RCC 7860 (cell line): ENCODE data around the gene SLC12A3.

ENCODE experiments used
- DNase-seq: peaks from one replicate; pipeline ENCODE4 v3.0.0-alpha.2; 2015; ENCODE audit warnings: low spot score
- FAIRE-seq: peaks from 2 replicates; lab custom pipeline; 2012; peaks lifted over from hg19 to GRCh38; lab: Jason Lieb, UNC

The SLC12A3 gene

DNA sequence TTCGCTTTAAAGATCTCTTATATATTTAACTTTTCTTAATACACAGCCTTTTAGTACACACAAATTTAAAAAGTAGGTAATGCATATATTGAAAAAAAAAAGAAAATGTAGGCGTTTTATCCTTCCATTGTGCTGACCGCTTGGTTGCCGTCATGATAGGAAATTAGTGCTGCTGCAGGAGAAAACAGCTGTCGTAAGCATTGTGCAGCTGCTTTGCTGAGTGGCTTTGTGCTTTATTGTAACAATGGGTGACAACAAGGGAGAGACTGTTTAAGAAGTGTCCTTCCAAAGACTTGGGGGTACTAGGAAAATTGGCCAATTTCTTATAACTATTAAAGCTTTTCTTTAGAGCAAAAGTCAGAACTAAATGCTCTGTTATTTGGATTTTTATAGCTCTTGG is 71.9 kb downstream of the SLC12A3 start:
- DNase-seq, result no peak

DNA sequence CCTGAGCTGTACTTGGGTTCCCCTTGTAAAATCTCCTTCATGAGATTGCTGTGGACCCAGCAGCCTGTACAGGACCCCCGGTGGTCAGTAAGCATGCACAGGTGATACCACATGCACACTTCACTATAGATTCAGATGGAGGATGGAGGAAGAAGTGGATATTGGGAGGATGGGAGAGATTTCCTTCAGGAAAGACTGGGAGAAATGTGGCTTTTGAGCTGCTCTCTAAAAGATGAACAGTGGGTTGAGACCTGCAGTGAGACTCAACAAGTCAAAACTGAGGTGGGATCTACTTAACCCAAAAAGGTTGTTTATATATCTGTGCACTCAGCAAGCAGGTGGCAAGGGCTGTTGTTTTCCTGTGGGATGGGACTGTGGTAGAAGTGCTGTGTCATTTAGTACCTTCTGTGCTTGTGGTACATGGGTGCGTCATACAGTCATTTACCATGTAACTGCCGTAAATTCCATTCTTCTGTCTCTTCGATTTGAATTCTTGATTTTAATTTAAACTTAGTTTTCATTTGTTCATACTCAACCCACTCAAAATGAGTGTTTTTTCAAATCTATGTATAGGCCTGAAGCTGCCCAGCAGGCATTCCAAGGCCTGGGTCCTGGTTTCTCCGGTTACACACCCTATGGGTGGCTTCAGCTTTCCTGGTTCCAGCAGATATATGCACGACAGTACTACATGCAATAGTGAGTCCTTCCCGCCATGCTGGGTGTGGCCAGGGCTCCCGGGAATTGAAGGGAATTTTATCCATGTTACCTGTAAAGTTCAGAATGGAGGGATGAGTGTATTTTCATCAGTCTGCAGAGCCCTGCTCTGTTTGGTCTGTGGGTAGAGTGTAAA is 73.9 kb downstream of the SLC12A3 start:
- FAIRE-seq, result no peak
- DNase-seq, result no peak

More for the DNA sequence above, 71.9 kb downstream of the SLC12A3 start:
- FAIRE-seq, result no peak

DNA sequence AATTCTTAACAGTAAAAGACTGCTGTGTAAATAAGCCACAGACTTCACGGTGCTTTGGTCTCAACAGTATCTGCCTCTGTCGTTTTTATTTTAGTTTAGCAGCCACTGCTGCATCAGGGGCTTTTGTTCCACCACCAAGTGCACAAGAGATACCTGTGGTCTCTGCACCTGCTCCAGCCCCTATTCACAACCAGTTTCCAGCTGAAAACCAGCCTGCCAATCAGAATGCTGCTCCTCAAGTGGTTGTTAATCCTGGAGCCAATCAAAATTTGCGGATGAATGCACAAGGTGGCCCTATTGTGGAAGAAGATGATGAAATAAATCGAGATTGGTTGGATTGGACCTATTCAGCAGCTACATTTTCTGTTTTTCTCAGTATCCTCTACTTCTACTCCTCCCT is 74.8 kb downstream of the SLC12A3 start:
- FAIRE-seq (no peak), DNase-seq (no peak)

DNA sequence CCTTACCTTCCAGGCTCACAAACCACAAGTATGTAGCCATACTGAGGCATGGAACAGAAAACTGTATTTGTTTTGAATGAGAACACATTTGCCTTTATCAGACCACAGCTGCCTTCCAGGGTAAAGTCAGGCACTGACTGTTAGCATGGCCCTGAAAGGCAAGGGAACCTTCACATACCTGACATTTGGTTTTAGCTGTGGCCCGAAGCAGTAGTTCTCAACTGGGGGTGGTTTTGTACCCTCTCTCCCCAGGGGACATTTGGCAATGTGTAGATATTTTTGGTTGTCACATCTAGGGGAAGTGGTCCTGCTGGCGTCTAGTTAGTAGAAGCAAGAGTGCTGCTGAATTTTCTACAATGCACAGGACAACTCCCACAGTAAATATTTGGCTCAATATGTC is 76.1 kb downstream of the SLC12A3 start:
- no peak for FAIRE-seq
- no peak for DNase-seq

DNA sequence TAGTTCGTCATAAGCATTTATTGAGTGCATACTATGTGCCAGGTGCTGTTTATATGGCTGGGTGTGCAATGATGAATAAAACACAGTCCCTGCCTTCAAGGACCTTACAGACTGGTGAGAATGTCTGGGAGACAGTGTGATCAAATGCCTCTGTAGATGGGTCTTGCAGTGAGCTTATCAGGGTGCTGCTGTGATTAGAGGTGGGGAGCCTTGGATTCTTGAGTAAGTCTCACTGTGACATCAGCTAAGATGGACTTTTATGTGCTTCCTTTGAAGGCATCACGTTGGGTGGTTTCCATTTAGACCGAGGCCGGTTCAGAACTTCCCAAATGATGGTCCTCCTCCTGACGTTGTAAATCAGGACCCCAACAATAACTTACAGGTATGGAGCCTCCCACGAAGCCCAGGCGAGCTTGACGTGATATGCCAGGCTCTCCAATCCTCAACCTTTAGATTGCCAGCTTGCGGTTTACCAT is 76.9 kb downstream of the SLC12A3 start:
- DNase-seq (no peak), FAIRE-seq (no peak)

DNA sequence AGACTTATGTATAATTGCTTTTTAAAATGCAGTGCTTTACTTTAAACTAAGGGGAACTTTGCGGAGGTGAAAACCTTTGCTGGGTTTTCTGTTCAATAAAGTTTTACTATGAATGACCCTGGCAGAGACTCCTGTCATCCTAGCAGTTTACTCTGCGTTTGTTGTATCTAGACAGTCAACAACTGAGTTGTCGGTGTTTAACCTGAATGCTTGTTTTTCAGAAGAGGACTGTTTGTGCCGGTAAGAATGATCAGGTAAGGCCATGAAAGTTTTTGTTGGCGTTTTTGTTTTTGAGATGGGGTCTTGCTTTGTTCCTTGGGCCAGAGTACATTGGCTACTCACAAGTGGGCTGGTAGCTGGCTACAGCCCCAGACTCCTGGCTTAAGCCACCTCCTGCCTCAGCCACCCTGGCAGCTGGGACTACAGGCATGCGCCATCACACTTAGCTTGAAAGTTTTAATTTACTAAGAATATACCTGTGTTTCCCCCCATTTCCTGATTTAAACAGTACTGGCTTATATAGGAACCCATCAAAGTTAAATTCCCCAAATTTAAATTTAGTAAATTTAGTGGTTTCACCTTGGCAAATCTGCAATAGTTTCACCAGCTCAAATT is 78.9 kb downstream of the SLC12A3 start:
- FAIRE-seq (no peak), DNase-seq (no peak)

DNA sequence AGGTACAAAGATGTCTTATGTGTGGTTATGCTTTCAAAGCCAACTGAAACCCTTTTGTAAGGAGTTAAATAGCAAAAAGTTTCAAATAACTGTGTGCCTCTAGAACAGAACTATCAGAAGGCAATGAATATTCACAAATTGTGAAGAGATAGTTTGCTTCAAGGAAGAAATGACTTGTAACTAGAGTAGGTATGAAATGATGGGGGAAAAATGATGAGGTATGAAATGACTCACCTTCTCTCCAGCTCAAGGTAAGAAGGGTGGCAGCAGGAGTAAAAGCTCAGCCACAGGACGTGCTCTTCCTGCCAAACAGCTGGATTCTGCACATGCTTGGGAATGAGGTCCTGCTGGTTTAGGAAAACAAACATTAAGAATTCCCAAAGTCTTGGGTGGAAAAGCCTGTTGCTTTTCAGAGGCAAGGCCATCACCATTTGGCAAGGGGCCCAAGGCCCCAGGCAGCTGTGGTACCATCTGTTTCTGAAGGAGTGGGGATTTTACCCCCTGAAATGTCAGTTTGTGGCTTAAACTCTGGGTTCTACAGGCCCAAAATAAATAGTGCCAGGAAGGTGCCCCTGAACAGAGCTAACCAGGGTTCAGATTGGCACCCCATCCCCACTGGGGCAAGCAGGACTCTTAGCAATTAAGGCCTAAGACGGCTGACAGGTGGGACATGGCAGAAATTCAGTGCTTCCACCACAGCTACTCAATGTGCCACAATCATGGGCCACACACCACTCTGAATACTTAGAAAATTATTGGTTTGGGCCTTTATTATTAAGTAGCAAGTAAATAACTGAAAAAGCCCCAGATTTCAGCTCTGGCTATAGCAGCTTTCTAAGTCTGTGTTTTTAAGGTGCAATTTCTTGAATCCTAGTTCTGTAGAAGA is 80.2 kb downstream of the SLC12A3 start:
- DNase-seq, result no peak
- FAIRE-seq, result no peak

DNA sequence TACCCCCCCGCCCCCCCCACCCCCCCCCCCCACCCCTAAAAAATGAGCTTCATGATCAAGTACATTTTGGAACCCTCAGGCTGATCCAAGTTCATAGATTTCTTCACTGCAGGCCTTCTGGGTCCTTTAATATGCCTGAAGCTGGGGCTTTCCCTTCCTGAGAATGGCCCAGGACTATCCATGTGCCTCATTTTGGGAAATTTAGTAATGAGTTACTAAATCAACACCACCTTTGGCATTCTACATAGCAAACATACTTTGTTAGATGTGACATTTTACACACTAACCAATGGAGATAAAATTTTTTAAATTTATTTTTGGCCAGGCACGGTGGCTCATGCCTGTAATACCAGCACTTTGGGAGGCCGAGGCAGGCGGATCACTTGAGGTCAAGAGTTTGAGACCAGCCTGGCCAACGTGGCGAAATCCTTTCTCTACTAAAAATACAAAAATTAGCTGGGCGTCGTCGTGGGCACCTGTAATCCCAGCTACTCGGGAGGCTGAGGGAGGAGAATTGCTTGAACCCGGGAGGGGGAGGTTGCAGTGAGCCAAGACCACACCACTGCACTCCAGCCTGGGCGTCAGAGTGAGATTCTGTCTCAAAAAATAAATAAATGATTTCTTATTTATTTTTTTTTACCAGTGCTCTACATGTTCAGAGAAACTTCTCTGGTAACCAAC is 81.0 kb downstream of the SLC12A3 start:
- no peak for DNase-seq
- no peak for FAIRE-seq

DNA sequence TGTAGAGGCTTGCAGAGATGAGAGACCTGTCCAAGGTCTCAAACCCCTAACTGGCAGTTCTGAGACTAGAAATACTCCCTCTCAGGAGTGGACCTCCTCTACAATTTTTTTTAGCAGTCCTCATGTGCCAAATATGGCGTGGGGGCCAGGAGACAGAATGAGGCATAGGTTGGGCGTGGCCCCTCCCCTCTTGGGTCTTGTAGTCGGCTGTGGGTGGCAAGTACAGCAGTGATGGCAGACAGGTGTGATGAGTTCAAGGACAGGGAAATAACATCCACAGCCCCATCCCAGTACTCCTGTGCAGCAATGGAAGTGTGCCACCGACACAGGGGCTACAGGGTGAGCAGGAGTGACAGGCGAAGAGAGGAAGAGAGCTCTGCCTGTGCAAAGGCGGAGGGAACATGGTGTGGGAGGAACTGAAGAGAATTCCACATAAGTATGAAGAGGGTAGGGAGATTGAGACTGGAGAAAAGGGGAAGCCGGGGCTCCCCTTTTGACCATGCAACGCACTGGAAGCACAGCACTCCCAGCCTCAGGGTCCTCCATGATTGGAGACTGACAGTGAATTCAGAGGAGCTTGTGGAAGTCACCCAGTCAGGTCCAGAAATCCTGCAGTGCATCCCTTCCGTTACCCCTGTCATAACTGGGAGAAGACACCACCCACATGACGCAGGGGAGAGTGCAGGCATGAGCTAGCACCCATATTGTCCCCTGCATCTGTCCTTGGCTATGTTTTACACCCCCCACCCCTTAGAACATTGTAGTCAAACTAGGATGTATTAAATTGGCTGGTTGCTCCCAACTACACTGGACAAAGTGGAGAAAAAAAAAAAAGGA is 82.0 kb downstream of the SLC12A3 start:
- FAIRE-seq (no peak), DNase-seq (no peak)

DNA sequence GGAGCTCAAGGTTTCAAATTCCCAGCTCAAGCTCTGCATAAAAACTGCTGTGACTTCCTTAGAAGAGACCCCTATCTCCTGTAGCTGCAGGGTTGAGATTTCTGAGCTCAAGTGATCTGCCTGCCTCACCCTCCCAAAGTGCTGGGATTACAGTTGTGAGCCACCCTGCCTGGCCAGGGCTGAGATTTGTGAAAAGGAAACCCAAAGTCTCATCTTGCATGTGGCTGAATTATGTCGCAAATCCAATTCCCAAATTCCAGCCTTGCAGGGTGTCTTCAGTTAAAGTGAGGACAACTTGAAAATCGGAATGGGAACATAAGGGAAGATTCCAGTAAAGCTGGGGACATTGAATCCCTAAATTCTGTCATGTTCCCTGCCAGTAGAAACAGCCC is 82.6 kb downstream of the SLC12A3 start:
- FAIRE-seq (no peak), DNase-seq (no peak)

DNA sequence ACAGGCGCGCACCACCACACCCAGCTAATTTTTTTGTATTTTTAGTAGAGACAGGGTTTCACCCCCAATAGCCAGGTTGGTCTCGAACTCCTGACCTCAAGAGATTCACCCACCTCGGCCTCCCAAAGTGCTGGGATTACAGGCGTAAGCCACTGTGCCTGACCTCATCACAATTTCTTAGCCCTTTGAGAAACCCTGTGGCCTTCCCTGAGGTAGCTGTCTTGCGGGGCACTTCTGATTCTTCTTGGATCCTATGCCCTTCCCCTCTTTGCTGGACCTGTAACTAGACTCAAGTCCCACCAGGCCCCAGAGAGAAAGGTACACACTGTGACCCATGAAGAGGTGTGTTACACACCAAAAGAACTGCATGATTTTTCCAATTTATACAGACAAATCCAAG is 83.2 kb downstream of the SLC12A3 start:
- DNase-seq, result no peak
- FAIRE-seq, result no peak

DNA sequence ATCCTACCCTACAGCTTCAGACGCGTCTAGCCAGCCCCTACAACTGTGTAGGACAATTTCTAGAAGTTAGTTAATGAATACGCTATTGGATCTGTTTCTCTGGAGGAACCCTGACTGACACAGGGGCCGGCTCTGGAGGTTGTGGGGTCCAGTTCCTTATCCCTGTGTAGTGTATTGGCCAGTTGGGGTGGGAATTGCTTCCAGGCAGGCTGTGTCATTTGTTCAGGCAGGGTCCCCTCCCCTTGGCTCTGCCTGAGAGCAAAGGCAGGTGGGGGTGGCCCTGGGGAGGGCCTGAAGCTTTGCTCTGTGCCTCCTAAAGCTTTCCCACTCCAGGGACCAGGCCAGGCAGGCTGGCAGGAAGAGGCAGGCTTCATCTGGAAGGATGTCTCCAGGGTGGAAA is 85.0 kb downstream of the SLC12A3 start:
- no peak for DNase-seq
- no peak for FAIRE-seq

DNA sequence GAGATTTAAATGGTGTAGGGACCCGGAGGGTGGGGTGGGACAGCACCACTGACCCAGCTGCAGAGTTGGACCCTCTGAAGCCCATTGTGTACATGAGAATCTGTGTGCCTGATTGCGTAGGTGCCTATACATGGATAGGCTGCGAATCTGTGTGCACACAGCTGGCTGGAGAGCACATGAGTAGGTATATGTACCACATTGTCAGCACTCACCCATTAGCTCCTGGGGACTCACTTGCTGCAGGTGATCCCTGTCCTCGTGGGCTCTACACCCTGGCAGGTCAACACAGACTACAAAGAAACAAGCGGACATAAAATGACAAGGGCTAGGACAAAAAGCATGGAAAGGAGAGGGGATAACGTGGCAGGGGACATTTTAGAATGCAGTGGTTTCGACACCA is 85.4 kb downstream of the SLC12A3 start:
- no peak for FAIRE-seq

DNA sequence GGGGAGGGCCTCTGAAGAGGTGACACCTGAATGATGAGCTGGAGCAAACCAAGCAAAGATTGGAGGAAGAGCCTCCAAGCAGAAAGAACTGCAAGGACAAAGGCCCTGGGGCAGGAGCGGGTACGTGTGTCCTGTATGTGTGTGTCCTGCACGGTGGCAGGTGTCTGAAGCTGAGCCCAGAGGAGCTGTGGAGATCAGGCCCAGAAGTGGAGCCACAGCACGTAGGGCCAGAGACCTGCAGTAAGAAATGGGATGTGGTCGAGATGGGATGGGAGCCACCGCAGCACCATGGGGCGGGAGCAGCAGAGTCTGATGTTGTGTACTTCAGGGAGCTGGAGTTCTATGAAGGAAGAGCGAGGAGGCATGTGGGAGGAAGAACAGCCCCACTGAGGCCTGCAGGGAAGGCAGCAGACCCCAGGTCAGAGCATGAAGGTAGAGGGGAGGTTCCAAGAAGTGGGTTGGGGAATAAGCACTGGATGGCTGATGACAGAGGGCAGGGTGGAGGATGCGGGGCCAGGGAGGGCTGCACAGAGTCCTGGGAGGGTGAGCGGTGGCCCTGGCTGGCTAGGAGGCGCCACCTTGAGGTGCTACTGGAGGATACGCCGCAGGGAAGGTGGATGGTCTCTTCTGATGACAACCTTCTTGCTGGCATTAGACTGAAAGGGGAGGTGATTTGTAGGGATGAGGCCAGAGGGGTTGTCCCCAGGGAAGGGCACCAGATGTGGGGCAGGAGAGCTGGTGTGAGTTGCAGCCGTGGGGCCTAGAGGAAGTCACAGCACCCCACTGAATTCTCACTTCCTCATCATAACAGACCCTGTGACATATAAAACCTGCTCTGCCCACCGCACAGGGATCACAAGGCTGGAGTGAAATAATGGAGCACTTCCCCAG is 86.1 kb downstream of the SLC12A3 start:
- DNase-seq (no peak), FAIRE-seq (no peak)

More for the DNA sequence above, 85.4 kb downstream of the SLC12A3 start:
- no peak for DNase-seq

DNA sequence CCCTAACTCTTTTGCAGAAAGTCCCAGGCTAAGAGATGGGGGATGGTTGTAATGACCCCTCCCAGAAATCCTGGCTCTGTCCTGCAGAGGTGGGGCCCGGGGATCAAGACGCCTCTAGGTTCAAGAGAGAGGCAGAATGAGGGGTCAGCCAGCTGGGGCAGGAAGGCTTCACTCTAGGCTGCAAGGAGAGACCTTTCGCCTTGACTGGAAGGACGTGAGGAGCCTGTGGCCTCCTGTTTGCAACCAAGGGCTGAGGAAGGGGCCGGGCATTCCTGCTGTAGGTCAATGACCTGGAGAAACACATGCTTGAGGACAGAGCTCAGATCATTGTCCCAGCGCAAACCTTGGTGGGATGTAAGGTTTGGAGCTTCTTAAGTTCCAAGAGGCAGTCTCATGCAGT is 88.0 kb downstream of the SLC12A3 start:
- no peak for DNase-seq
- no peak for FAIRE-seq

DNA sequence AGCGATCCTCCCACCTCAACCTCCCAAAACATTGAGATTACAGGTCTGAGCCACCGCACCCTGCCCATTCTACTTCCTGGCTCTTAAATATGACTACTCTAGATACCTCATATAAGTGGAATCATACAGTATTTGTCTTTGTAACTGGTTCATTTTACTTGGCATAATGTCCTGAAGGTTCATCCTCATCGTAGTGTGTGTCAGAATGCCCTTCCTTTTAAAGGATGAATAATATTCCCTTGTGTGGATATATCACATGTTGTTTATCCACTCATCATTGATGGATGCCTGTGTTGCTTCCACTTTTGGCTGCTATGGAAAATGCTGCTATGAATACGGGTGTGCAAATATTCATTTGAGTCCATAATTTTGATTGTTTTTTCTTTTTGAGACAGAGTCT is 91.1 kb downstream of the SLC12A3 start:
- no peak for DNase-seq
- no peak for FAIRE-seq

DNA sequence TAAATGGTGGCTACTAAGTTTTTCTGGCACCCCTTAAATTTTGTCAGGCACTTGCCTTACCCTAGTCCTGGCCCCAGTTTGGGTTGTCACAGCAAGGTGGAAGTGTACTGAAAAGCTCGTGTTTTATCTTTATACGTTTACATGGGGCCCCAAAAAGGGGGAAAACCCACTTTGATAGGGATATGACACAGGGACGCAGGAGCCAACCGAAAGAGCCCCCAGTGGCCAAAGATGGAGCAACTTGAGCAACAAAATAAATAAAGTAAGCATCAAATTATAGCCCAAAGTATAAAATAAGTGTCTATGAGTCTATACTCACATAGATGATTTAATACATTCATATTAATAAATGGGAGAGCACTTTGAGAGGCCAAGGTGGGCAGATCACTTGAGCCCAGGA is 91.7 kb downstream of the SLC12A3 start:
- FAIRE-seq (no peak), DNase-seq (no peak)

DNA sequence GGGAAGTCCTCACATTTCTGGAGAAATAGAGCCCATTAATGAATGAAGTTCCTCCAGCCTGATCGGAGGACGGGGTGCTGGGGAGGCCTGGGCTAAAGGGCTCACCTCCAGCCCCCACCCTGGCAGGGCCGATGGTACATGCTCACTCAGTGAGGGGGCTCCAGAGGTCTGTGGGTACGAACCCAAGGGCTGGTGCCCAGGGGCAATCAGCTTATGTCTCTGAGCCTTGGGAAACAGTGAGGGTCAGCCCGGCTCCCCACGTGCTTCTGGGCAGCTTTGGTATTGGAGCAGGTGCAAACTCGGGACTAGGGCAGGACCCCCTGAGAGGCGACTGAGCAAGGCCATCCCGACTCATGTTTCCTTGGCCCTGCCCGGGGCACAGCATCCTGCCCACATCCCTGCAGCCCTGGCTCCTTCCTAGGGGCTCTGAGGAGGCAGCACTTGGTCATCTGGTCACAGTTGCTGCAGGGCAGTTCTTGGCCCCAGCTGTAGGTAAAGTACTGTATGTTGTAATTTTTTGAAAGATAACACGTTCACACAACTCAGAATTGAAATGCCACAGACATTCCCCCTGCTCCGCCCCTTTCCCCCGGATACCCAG is 95.8 kb downstream of the SLC12A3 start:
- no peak for FAIRE-seq
- no peak for DNase-seq

DNA sequence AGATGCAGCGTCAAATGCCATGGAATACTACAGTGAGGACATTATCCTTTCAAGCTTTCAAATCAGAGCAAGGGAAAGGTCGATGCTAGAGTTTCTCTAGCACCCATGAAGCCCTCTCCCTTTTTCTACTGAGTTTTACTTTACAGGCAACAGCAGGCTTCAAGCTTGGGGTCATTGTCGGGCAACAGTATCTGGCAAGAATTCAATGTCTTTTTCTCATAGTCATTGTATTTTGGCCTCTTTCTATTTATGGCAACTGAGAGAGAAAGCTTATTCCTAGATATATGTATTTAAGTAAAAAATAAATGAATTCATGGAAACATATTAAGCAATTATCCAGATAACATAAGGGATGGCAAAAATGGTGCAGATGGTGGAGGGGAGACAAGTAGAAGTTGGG is 96.4 kb downstream of the SLC12A3 start:
- DNase-seq, result no peak
- FAIRE-seq, result no peak
